Gastrocnemius medialis (tissue), 4 donors: ENCODE data around the gene CLNK.

Experiments used
- CTCF ChIP-seq, 5 experiments: fragments of 450-650 bp in 3 of 5; fragments of 200-600 bp in 2 of 5; sonication (generic) in 2 of 5; IDR thresholded peaks in 4 of 5; conservative IDR thresholded peaks in 1 of 5; 1 replicate in 4 of 5; 2 replicates in 1 of 5; pipeline ENCODE4 v1.5.1; 2016 to 2019; ENCODE audit warnings: antibody characterized with exemption in 5 of 5, mild to moderate bottlenecking in 3 of 5, moderate library complexity in 3 of 5
- POLR2A ChIP-seq, 2 donors: fragments of 450-650 bp; IDR thresholded peaks; one replicate each; pipeline ENCODE4 v1.6.1; 2017; ENCODE audit warnings: antibody characterized with exemption in 2 of 2, mild to moderate bottlenecking in 2 of 2, moderate library complexity in 2 of 2

DNA sequence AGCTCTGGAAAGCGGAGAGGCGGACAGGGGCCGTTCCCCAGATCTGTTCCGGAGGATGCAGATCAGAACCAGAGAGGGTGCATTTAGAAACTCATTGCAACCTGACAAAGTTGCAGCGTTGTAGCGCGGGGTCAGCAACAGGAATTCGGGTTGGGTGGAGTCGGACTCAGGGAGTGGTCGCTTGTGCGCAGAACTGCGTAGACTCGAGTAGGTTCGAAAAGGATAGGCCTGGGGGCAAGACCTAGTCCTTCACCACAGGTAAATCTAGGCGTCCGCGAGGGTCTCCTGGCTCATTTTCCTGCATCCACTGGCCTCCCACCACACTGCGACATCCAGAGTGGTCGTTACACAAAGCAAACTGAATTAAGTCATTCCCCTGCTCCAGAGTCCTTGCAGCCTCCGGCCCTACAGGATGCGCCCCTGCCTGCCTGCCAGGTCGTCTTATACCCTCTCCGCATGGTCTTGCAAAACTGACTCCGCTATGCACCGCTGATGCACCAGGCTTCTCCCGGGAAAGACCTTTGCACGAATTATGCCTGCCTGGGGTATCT lies 222.6 kb downstream of the CLNK start:
- TF ChIP-seq CTCF (IDR thresholded peaks at IDR 0.05 in 4 of 5, conservative IDR thresholded peaks at IDR 0.05 in 1 of 5) (no peak), POLR2A (IDR thresholded peaks at IDR 0.05) (no peak)
